Nephron progenitor cell (in vitro differentiated cells): ENCODE measurements around the gene ITM2B.

Source experiments
- DNase-seq: peaks from one replicate; pipeline ENCODE4 v3.0.0; 2021
- H3K27ac Mint-ChIP-seq: 2 replicates; pipeline ENCODE4 v1.8.0; 2021; ENCODE audit warnings: mild to moderate bottlenecking, moderate library complexity, mixed read lengths
- H3K27me3 Mint-ChIP-seq: 2 replicates; pipeline ENCODE4 v1.8.0; 2021; ENCODE audit warnings: mild to moderate bottlenecking, low read depth, mixed read lengths; ENCODE audit not compliant: poor library complexity
- H3K36me3 Mint-ChIP-seq: 2 replicates; pipeline ENCODE4 v1.8.0; 2021; ENCODE audit warnings: low read depth, mixed read lengths
- H3K4me1 Mint-ChIP-seq: 2 replicates; pipeline ENCODE4 v1.8.0; 2021; ENCODE audit warnings: mixed read lengths
- H3K4me3 Mint-ChIP-seq: 2 replicates; pipeline ENCODE4 v1.8.0; 2021; ENCODE audit warnings: mild to moderate bottlenecking, moderate library complexity, mixed read lengths
- H3K9me3 Mint-ChIP-seq: 2 replicates; pipeline ENCODE4 v1.8.0; 2021; ENCODE audit warnings: mild to moderate bottlenecking, moderate library complexity, mixed read lengths
- TF ChIP-seq, protein P1 (sequence below): fragments of 200-600 bp; sonication (generic); IDR thresholded peaks from 2 replicates; pipeline ENCODE4 v1.5.0; 2021; ENCODE audit warnings: antibody characterized with exemption

ITM2B gene

DNA sequence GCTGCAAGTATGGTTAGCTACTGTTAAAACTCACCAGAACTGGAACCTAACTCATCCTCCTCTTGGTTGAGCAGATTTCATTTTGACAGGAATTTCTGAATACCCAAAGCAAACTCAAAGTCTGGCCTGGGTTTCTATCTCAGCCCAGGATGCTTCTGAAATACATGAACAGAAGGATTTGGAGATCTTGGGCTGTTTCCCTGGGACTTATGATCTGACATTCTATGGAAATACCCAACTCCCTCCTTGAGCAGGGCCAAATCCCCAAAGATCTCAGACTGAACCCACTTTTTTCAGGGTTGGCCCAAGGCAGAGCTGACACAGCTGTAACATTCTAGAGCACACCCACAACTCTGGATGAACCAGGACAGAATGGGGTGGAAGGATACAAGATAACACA is 1.1 kb upstream of the ITM2B start:
- Mint-ChIP-seq H3K27me3 (peaks cover 10% of the 10 kb centered on the region), H3K4me1 (peaks cover 50% of the 10 kb centered on the region), H3K9me3 (no peaks in the 10 kb centered on the region), H3K36me3 (no peaks in the 10 kb centered on the region), H3K4me3 (peak overlapping the region; percentile 96), H3K27ac (no peak overlapping the region)
- DNase-seq: no peak
- TF ChIP-seq, protein P1, sequence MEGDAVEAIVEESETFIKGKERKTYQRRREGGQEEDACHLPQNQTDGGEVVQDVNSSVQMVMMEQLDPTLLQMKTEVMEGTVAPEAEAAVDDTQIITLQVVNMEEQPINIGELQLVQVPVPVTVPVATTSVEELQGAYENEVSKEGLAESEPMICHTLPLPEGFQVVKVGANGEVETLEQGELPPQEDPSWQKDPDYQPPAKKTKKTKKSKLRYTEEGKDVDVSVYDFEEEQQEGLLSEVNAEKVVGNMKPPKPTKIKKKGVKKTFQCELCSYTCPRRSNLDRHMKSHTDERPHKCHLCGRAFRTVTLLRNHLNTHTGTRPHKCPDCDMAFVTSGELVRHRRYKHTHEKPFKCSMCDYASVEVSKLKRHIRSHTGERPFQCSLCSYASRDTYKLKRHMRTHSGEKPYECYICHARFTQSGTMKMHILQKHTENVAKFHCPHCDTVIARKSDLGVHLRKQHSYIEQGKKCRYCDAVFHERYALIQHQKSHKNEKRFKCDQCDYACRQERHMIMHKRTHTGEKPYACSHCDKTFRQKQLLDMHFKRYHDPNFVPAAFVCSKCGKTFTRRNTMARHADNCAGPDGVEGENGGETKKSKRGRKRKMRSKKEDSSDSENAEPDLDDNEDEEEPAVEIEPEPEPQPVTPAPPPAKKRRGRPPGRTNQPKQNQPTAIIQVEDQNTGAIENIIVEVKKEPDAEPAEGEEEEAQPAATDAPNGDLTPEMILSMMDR: no peak

DNA sequence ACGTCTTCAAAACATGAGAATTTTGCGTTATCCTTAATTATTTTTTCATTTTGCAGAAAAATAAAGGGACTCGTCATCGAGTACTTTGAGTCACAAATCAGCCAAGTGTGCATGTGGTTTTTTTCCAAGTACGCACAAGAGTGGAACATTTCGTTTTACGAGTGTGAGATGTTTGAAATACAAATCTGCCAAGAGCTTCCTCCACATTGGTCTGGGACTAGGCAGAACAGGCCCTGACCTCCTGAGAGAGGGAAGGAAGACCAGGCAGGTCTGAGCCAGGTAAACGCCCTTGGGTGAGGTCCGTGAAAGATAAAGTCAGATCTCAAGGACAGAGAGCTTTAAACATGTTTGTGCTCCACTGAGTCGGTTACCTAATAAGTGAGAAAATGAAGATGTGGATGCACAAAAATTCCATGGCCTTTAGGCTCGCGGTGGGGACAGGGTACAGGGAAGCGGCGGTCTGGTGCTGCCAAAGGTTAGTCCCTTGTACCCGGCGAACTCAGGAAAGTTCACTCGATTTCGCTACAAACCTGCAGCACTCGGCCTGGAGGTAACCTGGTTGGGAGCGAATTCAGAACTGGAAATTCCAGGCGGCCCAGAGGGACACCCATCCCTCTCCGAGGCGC is 473 bp upstream of the ITM2B start:
- no peaks in the 10 kb centered on the region for H3K36me3 Mint-ChIP-seq
- H3K9me3 Mint-ChIP-seq: no peaks in the 10 kb centered on the region
- peaks cover 56% of the 10 kb centered on the region for H3K4me1 Mint-ChIP-seq
- peak overlapping the region; percentile 96 for H3K4me3 Mint-ChIP-seq
- no peak overlapping the region for H3K27ac Mint-ChIP-seq
- DNase-seq: no peak
- TF ChIP-seq, protein P1: no peak
- peaks cover 10% of the 10 kb centered on the region for H3K27me3 Mint-ChIP-seq

DNA sequence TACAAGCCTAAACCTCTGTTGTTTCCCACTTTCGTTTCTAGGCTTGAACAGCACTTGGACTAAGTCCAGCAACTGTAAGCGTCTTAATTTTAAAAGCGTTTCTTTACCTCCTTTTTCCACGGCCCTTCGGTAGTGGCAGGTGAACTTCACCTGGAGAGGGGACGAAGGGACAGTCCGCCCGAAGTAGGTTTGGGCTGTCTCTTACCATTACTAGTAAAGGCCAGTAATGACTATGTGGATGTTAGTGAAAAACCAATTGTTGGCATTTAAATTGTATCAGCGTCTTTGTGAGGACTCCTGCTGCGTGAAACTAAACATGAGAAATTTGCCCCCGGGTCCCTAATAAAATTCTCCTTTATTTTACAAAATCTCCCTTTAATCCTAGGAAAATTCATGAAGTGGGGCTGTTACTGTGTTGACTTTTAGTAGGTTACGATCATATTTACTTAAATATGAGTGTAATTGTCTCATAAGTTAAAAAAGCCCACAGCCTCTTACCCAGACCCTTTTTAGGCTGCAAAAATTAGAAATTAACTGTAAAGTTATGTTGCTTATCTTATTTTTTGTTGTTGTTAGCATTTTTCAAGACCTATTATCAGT is 983 bp downstream of the ITM2B start:
- Mint-ChIP-seq H3K9me3 (no peaks in the 10 kb centered on the region), H3K36me3 (no peaks in the 10 kb centered on the region), H3K27me3 (peaks cover 4% of the 10 kb centered on the region), H3K4me3 (peak overlapping the region; percentile 96), H3K4me1 (peaks cover 60% of the 10 kb centered on the region), H3K27ac (peak overlapping the region; percentile 94)
- no peak for DNase-seq
- TF ChIP-seq, protein P1: no peak

DNA sequence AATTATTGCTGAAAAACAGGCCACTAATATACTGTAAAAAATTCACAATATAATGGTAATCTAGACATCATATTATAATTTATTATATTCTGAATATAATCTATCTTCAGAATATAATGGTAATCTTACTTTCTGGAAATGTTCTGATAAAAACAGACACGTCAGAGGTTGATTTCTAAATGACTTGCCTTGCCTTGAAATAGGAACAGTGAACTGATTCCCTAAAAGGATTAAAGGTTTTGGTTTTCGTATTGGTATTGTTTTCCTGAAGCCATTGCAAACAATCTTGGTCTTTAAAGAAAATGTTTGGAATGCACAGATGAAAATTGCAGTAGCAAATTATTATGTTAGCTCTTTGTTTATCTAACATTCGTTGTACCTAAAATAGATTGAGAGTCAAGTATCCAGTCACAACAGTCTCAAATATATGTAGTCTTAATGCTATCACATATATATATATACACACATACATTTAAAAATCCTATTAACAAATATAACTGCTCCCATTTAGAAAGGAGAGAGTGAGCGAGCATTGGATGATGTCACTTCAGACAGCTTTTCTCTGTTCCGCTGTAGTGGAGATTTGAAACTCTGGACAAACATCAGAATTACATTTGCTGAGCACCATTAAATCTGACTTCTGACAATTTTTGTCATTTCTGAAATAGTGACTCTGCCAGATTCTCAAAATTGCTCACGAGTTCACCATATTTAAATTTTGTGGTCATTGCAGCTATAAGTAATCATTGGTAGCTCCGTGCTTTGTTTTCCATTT is 1.7 kb downstream of the ITM2B start:
- no peaks in the 10 kb centered on the region for H3K9me3 Mint-ChIP-seq
- H3K27me3 Mint-ChIP-seq: peaks cover 4% of the 10 kb centered on the region
- no peaks in the 10 kb centered on the region for H3K36me3 Mint-ChIP-seq
- DNase-seq: no peak
- TF ChIP-seq, protein P1: no peak
- H3K27ac Mint-ChIP-seq: peak overlapping the region; percentile 74
- peaks cover 60% of the 10 kb centered on the region for H3K4me1 Mint-ChIP-seq
- peak overlapping the region; percentile 96 for H3K4me3 Mint-ChIP-seq

DNA sequence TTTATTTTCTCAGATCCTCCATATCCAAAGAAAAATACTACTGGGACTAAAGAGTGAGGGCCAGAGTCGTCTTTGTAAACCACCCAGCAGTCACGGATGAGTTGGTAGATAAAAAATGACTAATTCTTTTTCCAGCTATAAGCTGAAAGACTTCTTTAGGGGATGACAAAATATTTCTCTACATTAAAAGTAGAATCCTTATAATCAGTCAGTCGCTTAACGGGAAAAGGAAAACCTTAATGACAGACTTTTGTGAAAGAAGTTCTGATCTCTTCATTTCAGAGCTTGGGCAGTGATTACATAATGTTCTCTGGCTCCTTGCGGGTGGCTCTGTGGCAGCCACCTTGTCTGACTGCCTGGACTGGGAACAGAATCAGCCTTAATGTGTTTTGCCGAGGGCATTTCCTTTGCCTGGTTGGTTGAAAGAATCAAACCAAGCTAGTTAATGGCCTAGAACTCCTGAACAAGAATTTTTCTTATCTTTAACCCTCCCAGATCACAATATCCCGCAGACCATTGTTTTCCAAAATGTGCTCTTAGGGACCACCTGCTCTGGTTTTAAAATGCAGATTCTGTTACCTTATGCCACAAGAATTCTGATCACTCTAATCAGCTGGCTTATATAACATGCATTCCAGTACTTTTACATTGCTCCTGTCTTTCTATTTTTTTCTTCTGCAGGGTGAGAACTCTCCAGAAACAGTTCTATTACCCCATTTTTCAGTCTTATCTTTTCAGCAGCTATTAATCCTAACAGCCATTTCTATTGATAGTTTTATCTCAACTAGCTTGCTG is 2.5 kb downstream of the ITM2B start:
- Mint-ChIP-seq H3K36me3 (peaks cover 4% of the 10 kb centered on the region), H3K27ac (peak overlapping the region; percentile 74), H3K4me3 (peak overlapping the region; percentile 96), H3K4me1 (peaks cover 60% of the 10 kb centered on the region), H3K9me3 (no peaks in the 10 kb centered on the region), H3K27me3 (peaks cover 4% of the 10 kb centered on the region)
- TF ChIP-seq, protein P1: no peak
- peak; percentile 8 for DNase-seq
